Measurements from ENCODE around the gene RSAD1. TPM values are rescaled to one million over a fixed set of nuclear protein-coding genes. Genes with fewer than 3 reads are reported as not detected.

RSAD1 gene
- total and polyA plus RNA-seq, 10 of the 15 experiments (the other 5 are each of a cell fraction or from before 2014, with no cell fraction given) = 2.5 to 28.1 (median 22.6) TPM

DNA sequence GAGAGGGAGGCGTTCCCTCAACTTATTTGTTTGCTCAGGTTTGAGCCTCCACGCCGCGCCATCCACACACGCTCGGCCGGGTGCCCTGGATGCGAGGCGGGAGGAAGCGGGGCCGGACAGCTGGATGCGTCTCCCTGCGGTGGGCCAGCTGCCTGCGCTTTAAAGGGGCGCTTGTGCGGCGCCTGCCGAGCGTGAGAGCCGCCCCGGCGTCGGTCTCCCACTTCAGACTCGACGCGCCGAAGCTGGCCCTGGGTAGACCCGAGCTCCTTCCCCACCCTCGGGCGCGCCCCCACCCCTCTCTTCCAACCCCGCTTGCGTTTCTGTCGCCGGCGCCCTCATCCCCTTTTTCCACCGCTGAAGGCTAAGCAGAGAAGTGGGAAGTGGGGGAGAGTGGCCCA lies 9.5 kb upstream of the RSAD1 start:
- Histone ChIP-seq H3K27ac (ENCODE audit: control insufficient read depth, insufficient read depth) (no peak overlapping the region), H4K20me1 (ENCODE audit: control insufficient read depth, insufficient read depth) (no peaks in the 10 kb centered on the region), H3K9ac (ENCODE audit: control insufficient read depth, insufficient read depth, low read length) (no peak overlapping the region), H3K36me3 (ENCODE audit: control insufficient read depth in 2 of 2, insufficient read depth in 2 of 2, low read length in 1 of 2) (no peaks in the 10 kb centered on the region), H2AFZ (ENCODE audit: control insufficient read depth, low read depth, low read length) (no peak overlapping the region), H3K9me3 (replicated peaks; ENCODE audit: control insufficient read depth, insufficient read depth, low read length) (no peaks in the 10 kb centered on the region), H3K4me3 (no peak overlapping the region), H3K79me2 (ENCODE audit: control insufficient read depth, insufficient read depth, low read length) (no peaks in the 10 kb centered on the region), H3K4me1 (ENCODE audit: control insufficient read depth, insufficient read depth, low read length) (no peaks in the 10 kb centered on the region), H3K27me3 (replicated peaks in 1 of 2; ENCODE audit: control insufficient read depth in 2 of 2, insufficient read depth in 2 of 2, low read length in 1 of 2) (peaks cover 0 to 3% of the 10 kb centered on the region in 2 experiments; a peak in 2 of 4 replicates), H3K4me2 (ENCODE audit: control insufficient read depth, insufficient read depth) (no peak overlapping the region)
- FAIRE-seq = no peak
- ChIA-PET CTCF (no interaction called here), RAD21 (ENCODE audit: unreplicated experiment) (no interaction called here), SMC1A (ENCODE audit: uncharacterized antibody, unreplicated experiment) (no interaction called here), POLR2A (no interaction called here)
- TF ChIP-seq FOS (IDR thresholded peaks at IDR 0.05; ENCODE audit: borderline replicate concordance, extremely low read depth, insufficient read length) = no peak
- TF ChIP-seq, protein P1, sequence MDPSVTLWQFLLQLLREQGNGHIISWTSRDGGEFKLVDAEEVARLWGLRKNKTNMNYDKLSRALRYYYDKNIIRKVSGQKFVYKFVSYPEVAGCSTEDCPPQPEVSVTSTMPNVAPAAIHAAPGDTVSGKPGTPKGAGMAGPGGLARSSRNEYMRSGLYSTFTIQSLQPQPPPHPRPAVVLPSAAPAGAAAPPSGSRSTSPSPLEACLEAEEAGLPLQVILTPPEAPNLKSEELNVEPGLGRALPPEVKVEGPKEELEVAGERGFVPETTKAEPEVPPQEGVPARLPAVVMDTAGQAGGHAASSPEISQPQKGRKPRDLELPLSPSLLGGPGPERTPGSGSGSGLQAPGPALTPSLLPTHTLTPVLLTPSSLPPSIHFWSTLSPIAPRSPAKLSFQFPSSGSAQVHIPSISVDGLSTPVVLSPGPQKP (IDR thresholded peaks at IDR 0.05; ENCODE audit: low read depth, low read length) = no peak
- no peak for TF ChIP-seq RUNX3 (IDR thresholded peaks at IDR 0.05; ENCODE audit: low read length)
- no peak for TF ChIP-seq NBN (IDR thresholded peaks at IDR 0.05)
- TF ChIP-seq, protein P2, sequence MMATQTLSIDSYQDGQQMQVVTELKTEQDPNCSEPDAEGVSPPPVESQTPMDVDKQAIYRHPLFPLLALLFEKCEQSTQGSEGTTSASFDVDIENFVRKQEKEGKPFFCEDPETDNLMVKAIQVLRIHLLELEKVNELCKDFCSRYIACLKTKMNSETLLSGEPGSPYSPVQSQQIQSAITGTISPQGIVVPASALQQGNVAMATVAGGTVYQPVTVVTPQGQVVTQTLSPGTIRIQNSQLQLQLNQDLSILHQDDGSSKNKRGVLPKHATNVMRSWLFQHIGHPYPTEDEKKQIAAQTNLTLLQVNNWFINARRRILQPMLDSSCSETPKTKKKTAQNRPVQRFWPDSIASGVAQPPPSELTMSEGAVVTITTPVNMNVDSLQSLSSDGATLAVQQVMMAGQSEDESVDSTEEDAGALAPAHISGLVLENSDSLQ (IDR thresholded peaks at IDR 0.05) = no peak
- TF ChIP-seq, protein P3, sequence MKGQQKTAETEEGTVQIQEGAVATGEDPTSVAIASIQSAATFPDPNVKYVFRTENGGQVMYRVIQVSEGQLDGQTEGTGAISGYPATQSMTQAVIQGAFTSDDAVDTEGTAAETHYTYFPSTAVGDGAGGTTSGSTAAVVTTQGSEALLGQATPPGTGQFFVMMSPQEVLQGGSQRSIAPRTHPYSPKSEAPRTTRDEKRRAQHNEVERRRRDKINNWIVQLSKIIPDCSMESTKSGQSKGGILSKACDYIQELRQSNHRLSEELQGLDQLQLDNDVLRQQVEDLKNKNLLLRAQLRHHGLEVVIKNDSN (IDR thresholded peaks at IDR 0.05; ENCODE audit: borderline replicate concordance, extremely low read length, insufficient read depth, low read depth, low read length) = no peak
- TF ChIP-seq BRCA1 (IDR thresholded peaks at IDR 0.05; ENCODE audit: low read depth, low read length) = no peak
- TF ChIP-seq IRF4 (IDR thresholded peaks at IDR 0.05; ENCODE audit: low read depth, low read length) = no peak
- TF ChIP-seq, protein P4, sequence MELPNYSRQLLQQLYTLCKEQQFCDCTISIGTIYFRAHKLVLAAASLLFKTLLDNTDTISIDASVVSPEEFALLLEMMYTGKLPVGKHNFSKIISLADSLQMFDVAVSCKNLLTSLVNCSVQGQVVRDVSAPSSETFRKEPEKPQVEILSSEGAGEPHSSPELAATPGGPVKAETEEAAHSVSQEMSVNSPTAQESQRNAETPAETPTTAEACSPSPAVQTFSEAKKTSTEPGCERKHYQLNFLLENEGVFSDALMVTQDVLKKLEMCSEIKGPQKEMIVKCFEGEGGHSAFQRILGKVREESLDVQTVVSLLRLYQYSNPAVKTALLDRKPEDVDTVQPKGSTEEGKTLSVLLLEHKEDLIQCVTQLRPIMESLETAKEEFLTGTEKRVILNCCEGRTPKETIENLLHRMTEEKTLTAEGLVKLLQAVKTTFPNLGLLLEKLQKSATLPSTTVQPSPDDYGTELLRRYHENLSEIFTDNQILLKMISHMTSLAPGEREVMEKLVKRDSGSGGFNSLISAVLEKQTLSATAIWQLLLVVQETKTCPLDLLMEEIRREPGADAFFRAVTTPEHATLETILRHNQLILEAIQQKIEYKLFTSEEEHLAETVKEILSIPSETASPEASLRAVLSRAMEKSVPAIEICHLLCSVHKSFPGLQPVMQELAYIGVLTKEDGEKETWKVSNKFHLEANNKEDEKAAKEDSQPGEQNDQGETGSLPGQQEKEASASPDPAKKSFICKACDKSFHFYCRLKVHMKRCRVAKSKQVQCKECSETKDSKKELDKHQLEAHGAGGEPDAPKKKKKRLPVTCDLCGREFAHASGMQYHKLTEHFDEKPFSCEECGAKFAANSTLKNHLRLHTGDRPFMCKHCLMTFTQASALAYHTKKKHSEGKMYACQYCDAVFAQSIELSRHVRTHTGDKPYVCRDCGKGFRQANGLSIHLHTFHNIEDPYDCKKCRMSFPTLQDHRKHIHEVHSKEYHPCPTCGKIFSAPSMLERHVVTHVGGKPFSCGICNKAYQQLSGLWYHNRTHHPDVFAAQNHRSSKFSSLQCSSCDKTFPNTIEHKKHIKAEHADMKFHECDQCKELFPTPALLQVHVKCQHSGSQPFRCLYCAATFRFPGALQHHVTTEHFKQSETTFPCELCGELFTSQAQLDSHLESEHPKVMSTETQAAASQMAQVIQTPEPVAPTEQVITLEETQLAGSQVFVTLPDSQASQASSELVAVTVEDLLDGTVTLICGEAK (IDR thresholded peaks at IDR 0.05; ENCODE audit: borderline replicate concordance) = no peak
- no peak for TF ChIP-seq RELA (IDR thresholded peaks at IDR 0.05; ENCODE audit: borderline replicate concordance, partially characterized antibody)
- no peak for TF ChIP-seq KDM1A (IDR thresholded peaks at IDR 0.05; ENCODE audit: borderline replicate concordance)
- BruUV-seq (replicated peaks) = no TSS peak
- in situ Hi-C loops (cut with MboI) (no loop called here), intact Hi-C loops (cut with micrococcal nuclease; ENCODE audit: unreplicated experiment) (no loop called here)
- 20% methylated on average over 17 of the region's 37 CpGs for WGBS (ENCODE audit: insufficient coverage, insufficient replicate concordance, low lambda C conversion rate, missing lambda C conversion rate)
- no peak for ATAC-seq
- no peak for DNase-seq (ENCODE audit: low read depth, low spot score)

All from GM12878 (cell line).